Subcutaneous abdominal adipose tissue (tissue), 5 donors: Measurements from ENCODE around the gene SEMA6D.

Experiments used
- H3K27ac ChIP-seq: one replicate; pipeline ENCODE4 v1.7.0; 2013; ENCODE audit warnings: low read depth, mild to moderate bottlenecking, inconsistent platforms, low read length, moderate library complexity
- H3K27me3 ChIP-seq, 5 donors: one replicate each; pipeline ENCODE4 v1.7.0; 2013; ENCODE audit warnings: low read length in 5 of 5, inconsistent platforms in 1 of 5; ENCODE audit not compliant: control insufficient read depth in 5 of 5, insufficient read depth in 4 of 5
- H3K36me3 ChIP-seq, 5 donors: one replicate each; pipeline ENCODE4 v1.7.0; 2013; ENCODE audit warnings: low read length in 5 of 5; ENCODE audit not compliant: control insufficient read depth in 5 of 5, insufficient read depth in 5 of 5
- H3K4me1 ChIP-seq, 5 donors: one replicate each; pipeline ENCODE4 v1.7.0; 2013; ENCODE audit warnings: low read length in 5 of 5, mild to moderate bottlenecking in 3 of 5, moderate library complexity in 1 of 5; ENCODE audit not compliant: control insufficient read depth in 5 of 5, insufficient read depth in 5 of 5
- H3K4me3 ChIP-seq, 5 donors: one replicate each; pipeline ENCODE4 v1.7.0; 2013; ENCODE audit warnings: low read length in 5 of 5, low read depth in 1 of 5
- H3K9ac ChIP-seq, 5 donors: one replicate each; pipeline ENCODE4 v1.7.0; 2013; ENCODE audit warnings: low read length in 5 of 5, mild to moderate bottlenecking in 4 of 5, moderate library complexity in 3 of 5
- H3K9me3 ChIP-seq, 5 donors: one replicate each; pipeline ENCODE4 v1.7.0; 2013; ENCODE audit warnings: low read length in 5 of 5; ENCODE audit not compliant: control insufficient read depth in 5 of 5
- donor health status: healthy.
- donor health status: healthy.
- donor health status: healthy.
- donor health status: healthy.
- donor health status: healthy.

The SEMA6D gene

GRCh38 chr15:47792231-47792630 is 74.9 kb downstream of the SEMA6D start:
- H3K9me3 ChIP-seq: no peaks in the 10 kb centered on the region
- H3K9ac ChIP-seq: no peak overlapping the region
- H3K27me3 ChIP-seq: no peaks in the 10 kb centered on the region
- H3K27ac ChIP-seq: no peak overlapping the region
- H3K4me3 ChIP-seq: no peak overlapping the region
- H3K36me3 ChIP-seq: no peaks in the 10 kb centered on the region
- H3K4me1 ChIP-seq: peaks cover 0 to 4% (median 0%) of the 10 kb centered on the region in 5 donors

DNA sequence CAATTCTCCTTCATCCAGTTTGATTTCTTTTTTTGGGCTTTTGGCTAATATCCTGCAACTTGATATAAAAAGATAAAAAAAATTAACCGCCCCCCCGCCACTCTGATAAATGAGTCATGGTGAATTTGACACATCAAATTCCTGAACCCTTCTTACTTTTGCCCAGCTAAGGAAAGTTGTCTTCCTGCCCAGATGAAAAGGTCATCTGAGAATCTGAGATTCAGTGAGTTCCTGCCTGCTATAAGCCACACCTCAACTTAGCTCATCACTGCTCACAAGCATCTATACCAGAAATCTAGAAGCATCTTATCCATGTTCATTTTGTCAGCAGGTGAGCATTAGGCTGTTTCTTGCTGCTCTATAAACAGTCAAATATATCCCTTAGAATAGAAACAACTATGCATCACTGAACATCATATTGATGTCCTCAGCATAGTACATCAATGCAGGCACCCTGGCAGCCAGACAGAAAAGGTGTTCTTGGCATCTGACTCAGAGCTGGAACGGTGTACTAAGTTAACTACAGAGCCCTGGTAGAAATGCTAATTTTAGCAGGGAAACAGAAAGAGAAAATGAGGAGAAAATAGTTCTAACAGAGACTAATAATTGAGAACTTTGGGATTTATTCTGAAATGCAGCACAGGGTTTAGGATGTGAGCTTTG is 77.1 kb downstream of the SEMA6D start:
- Histone ChIP-seq H3K27ac (no peak overlapping the region), H3K36me3 (no peaks in the 10 kb centered on the region), H3K9me3 (no peaks in the 10 kb centered on the region), H3K4me1 (peaks cover 0 to 4% (median 0%) of the 10 kb centered on the region in 5 donors), H3K4me3 (no peak overlapping the region), H3K27me3 (no peaks in the 10 kb centered on the region), H3K9ac (no peak overlapping the region)

- H3K27ac ChIP-seq: no peak overlapping the region
- peaks cover 0 to 4% (median 0%) of the 10 kb centered on the region in 5 donors for H3K4me1 ChIP-seq
Measured at GRCh38 chr15:47795864-47796263, 78.6 kb downstream of the SEMA6D start.

GRCh38 chr15:47796339-47796738 is 79.0 kb downstream of the SEMA6D start:
- H3K36me3 ChIP-seq: no peaks in the 10 kb centered on the region
- no peak overlapping the region for H3K9ac ChIP-seq
- H3K9me3 ChIP-seq: no peaks in the 10 kb centered on the region
- no peak overlapping the region for H3K4me3 ChIP-seq
- H3K27me3 ChIP-seq: no peaks in the 10 kb centered on the region
- peaks cover 0 to 4% (median 0%) of the 10 kb centered on the region in 5 donors for H3K4me1 ChIP-seq
- no peak overlapping the region for H3K27ac ChIP-seq

More at GRCh38 chr15:47795864-47796263, 78.6 kb downstream of the SEMA6D start:
- H3K36me3 ChIP-seq: no peaks in the 10 kb centered on the region
- no peak overlapping the region for H3K4me3 ChIP-seq
- no peak overlapping the region for H3K9ac ChIP-seq
- no peaks in the 10 kb centered on the region for H3K27me3 ChIP-seq
- no peaks in the 10 kb centered on the region for H3K9me3 ChIP-seq

DNA sequence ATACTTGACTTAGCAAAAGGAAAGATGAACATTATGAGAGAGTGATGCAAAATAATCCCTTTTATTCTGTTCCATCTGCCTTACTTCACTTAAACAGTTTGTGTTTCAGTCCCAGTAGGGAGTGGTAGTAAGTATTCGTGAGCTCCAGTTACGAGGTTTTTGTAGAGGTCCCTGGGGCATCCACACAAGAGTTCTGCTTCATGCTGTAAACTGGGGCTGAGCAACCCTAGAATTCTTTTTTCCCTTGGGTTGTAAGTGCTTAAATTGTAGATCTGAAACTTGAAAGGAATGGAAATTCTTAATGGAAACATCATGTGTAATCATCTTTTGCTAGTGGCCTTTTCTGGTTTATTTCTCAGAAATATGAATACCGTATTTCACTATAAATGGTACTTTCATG is 79.5 kb downstream of the SEMA6D start:
- H3K4me1 ChIP-seq: peaks cover 0 to 4% (median 0%) of the 10 kb centered on the region in 5 donors
- no peaks in the 10 kb centered on the region for H3K9me3 ChIP-seq
- no peaks in the 10 kb centered on the region for H3K36me3 ChIP-seq
- H3K4me3 ChIP-seq: no peak overlapping the region
- H3K27me3 ChIP-seq: no peaks in the 10 kb centered on the region
- no peak overlapping the region for H3K9ac ChIP-seq
- no peak overlapping the region for H3K27ac ChIP-seq

DNA sequence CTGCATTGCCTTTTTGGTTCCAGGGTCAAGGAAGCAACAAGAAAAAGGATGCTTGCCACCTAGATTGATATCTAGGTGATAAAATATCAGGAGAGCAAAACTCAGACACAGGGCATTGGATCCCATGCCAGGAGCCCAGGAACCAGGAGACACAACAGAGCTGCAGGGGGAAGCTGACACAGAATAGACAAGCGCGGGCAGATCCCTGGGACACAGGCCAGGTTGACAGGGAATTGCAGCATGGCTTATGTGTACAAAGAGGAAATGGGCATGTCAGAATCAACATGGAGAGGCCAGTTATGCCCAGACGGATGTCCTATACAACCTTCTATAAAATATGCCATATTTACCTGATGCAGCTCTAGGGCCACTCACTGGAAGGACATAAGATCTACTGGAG is 84.2 kb downstream of the SEMA6D start:
- Histone ChIP-seq H3K27me3 (no peaks in the 10 kb centered on the region), H3K9me3 (no peaks in the 10 kb centered on the region), H3K9ac (no peak overlapping the region), H3K27ac (no peak overlapping the region), H3K4me1 (no peaks in the 10 kb centered on the region), H3K4me3 (no peak overlapping the region), H3K36me3 (no peaks in the 10 kb centered on the region)

GRCh38 chr15:47802216-47802615 is 84.9 kb downstream of the SEMA6D start:
- H3K27me3 ChIP-seq: no peaks in the 10 kb centered on the region
- no peak overlapping the region for H3K27ac ChIP-seq
- no peak overlapping the region for H3K9ac ChIP-seq

GRCh38 chr15:47803767-47804166 is 86.5 kb downstream of the SEMA6D start:
- no peaks in the 10 kb centered on the region for H3K36me3 ChIP-seq
- no peaks in the 10 kb centered on the region for H3K9me3 ChIP-seq
- no peak overlapping the region for H3K27ac ChIP-seq
- no peaks in the 10 kb centered on the region for H3K27me3 ChIP-seq
- no peak overlapping the region for H3K4me3 ChIP-seq
- H3K4me1 ChIP-seq: no peaks in the 10 kb centered on the region
- H3K9ac ChIP-seq: no peak overlapping the region

More at GRCh38 chr15:47802216-47802615, 84.9 kb downstream of the SEMA6D start:
- Histone ChIP-seq H3K9me3 (no peaks in the 10 kb centered on the region), H3K4me1 (no peaks in the 10 kb centered on the region), H3K36me3 (no peaks in the 10 kb centered on the region), H3K4me3 (no peak overlapping the region)

- no peak overlapping the region for H3K9ac ChIP-seq
- no peaks in the 10 kb centered on the region for H3K4me1 ChIP-seq
- no peaks in the 10 kb centered on the region for H3K36me3 ChIP-seq
- H3K27ac ChIP-seq: no peak overlapping the region
- H3K9me3 ChIP-seq: no peaks in the 10 kb centered on the region
- no peaks in the 10 kb centered on the region for H3K27me3 ChIP-seq
- H3K4me3 ChIP-seq: no peak overlapping the region
Measured at GRCh38 chr15:47804733-47805132, 87.4 kb downstream of the SEMA6D start.

- Histone ChIP-seq H3K4me1 (no peaks in the 10 kb centered on the region), H3K9me3 (no peaks in the 10 kb centered on the region), H3K36me3 (no peaks in the 10 kb centered on the region), H3K9ac (no peak overlapping the region), H3K4me3 (no peak overlapping the region), H3K27ac (no peak overlapping the region), H3K27me3 (peaks cover 0 to 3% (median 0%) of the 10 kb centered on the region in 5 donors)
Measured at GRCh38 chr15:47806008-47806407, 88.7 kb downstream of the SEMA6D start.
